A549 treated with dexamethasone at 1 μM for 4 hours (cell line): ENCODE data around the gene TCF7. TPM values are rescaled to one million over a fixed set of nuclear protein-coding genes. Genes with fewer than 3 reads are reported as not detected.

ENCODE experiments used
- total RNA-seq: library from RNA; stranded (reverse); fragments of 200-300 nt; extraction: Qiagen RNA extraction; gene quantifications from 5 replicates; pipeline ENCODE4 v1.2.3, GENCODE V29; 2022

Gene TCF7
- 9.6 to 13.2 TPM (median 12.5 TPM) in 5 replicates for total RNA-seq

GRCh38 chr5:134113902-134114875, at the start of gene TCF7:
Gene TCF7 (plus strand): TSS chr5:134114681. CDS start chr5:134114907, 226 bp downstream.

GRCh38 chr5:134176511-134177368, 62.3 kb downstream of the TCF7 start, which contains the start of gene SKP1:
Gene SKP1 (minus strand): TSS chr5:134176950. CDS start chr5:134174022, 2,928 bp downstream.

Other genes with a start within 250 kb of the TCF7 start
- gene C5orf15, start 146.1 kb upstream of the TCF7 start, total RNA-seq, result 46.1 to 57.2 TPM (median 56.8 TPM) in 5 replicates
- 367 to 428 TPM (median 410 TPM) in 5 replicates for gene VDAC1, start 109.7 kb upstream of the TCF7 start, total RNA-seq
- gene SKP1, start 62.3 kb downstream of the TCF7 start, total RNA-seq, result 614 to 715 TPM (median 643 TPM) in 5 replicates
- gene PPP2CA, start 111.4 kb downstream of the TCF7 start, total RNA-seq, result 206 to 273 TPM (median 268 TPM) in 5 replicates